Activated CD4-positive, alpha-beta T cell treated with anti-CD3 and anti-CD28 coated beads for 4 hours (primary cell): ENCODE data around the gene EFCAB8.
A peak's percentile ranks its signal among the peaks of the same experiment; 100 is the strongest.
"Not testable (repeated sequence)": the region's sequence is repeated elsewhere in the genome, so short reads cannot be mapped to it uniquely, and the experiment has no call there.

Experiments
- DNase-seq, 2 donors: peaks; one replicate each; pipeline ENCODE4 v3.0.0-alpha.2; 2020

Gene EFCAB8

DNA sequence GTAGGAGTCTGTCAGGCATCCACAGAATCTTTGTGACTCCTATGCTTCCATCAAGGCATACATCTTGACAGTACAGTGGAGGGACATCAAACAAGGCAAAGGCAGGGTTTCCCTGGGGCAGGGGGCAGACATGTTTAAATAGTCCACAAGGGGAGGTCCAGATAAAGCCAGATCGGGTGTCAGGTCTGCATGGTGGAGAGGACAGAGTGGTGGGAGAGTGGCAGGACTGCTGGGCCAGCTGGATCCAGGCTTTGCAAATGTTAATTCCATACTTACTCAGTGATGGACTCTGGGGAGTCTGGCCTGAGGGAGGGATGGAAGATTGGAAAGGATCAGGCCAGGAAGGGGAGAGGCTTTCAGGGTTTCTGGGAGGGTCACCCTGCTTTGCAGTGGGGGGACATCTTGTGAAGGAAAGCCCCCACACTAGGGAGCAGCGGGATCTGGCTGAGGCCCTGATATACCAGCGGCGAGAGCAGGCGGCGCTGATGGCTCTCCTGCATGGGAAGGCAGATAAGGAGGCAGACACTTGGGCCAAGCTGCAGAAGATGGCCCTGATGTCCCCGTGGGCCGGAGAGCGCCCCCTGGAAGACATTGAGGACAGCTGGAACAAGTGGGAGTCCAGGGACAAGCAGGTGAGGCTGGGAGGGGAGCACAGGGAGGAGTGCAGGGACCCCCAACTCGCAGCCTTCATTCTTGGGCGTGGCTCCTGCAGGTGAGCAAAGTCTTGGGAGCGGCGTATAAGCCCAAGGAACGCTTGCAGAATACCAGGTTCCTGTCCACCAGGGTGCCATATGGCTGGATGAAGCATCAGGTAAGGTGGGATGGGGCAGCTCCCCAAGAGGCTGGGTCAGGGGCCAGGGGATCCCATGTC is 100.9 kb downstream of the EFCAB8 start:
- DNase-seq = no peak

- DNase-seq = no peak
These were observed 101.4 kb downstream of the EFCAB8 start for GRCh38 chr20:32960222-32960518.

GRCh38 chr20:32960849-32961731 is 102.4 kb downstream of the EFCAB8 start:
- DNase-seq = no peak

DNA sequence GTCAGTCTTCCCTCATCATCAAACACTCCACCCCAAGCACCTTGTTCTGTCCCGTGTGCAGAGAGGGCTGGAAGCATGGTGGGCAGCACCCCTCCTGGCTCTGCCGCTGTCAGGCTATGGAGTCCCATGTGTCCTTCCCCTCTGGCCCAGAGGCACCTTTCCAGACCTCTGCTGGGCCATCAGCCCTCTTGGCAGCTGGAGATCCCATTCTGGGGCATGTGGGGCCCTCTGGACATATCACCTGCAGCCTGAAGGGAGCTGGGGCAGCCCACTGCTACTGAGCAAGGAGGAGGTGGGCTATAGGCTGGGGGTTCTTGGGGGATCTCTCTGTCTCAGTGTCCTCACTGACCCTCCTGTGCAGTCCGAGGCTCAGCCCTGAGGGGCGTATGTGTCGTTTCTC is 103.3 kb downstream of the EFCAB8 start:
- DNase-seq = no peak

GRCh38 chr20:32962646-32963045 is 103.9 kb downstream of the EFCAB8 start:
- DNase-seq = not testable (repeated sequence)

DNA sequence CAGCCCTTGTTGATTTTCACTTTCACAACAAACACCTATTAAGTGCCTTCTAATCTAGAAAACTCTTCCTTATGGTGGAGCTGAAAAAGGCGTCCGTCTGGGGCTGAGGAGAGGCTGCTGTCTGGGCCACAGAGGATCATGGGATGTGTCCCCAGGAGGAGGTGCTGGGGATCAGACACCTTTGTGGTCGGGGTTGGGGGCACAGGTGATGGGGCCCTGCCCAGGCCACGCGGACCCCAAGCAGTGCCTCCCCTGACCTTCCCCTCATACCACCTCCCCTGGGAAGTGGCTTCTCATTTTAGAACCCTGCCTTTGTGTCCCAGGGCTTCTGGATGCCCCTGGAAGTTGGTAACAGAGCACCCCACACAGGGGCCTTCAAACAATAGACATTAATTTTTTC is 104.5 kb downstream of the EFCAB8 start:
- no peak for DNase-seq

GRCh38 chr20:32964575-32964974 is 105.9 kb downstream of the EFCAB8 start:
- DNase-seq = no peak

GRCh38 chr20:32965115-32965514 is 106.4 kb downstream of the EFCAB8 start:
- DNase-seq = no peak

DNA sequence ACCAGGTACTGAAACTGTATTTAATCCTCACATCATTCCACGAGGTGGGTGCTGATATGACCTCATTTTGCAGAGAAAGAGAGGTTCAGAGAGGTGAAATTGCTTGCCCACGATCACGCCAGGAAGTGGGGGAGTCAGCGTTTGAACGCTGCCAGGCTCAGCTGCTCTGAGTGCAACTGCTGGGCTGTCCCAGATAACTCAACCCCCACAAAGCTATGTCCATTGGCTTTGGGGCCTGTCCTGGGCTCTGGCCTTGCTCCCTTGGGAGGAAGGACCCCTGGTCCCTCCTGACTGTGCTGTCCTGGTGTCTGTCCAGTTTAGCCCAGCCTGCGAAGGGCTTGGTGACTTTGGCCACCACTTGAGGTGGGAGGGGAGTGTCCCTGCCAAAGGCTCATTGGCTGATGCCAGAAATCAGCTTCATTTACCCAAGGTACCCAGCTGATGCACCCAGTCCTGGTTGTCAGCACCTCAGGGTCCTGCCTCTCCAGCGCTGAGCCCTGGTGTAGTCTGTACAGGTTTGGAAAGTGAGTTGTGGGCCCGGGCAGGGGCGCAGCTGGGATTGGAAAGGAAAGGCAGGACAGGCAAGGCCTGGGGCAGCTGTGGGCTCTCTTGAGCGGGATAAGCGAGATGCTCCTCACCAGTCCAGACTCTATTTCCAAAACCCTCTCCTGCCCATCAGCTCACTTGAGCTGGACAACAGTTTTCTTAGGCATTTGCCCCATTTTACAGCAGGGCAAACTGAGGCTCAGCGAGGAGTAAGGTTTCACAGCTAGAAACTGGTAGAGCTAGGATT is 107.1 kb downstream of the EFCAB8 start:
- DNase-seq = peak; percentile 42

- no peak for DNase-seq
These were observed 107.7 kb downstream of the EFCAB8 start for GRCh38 chr20:32966382-32966781.

DNA sequence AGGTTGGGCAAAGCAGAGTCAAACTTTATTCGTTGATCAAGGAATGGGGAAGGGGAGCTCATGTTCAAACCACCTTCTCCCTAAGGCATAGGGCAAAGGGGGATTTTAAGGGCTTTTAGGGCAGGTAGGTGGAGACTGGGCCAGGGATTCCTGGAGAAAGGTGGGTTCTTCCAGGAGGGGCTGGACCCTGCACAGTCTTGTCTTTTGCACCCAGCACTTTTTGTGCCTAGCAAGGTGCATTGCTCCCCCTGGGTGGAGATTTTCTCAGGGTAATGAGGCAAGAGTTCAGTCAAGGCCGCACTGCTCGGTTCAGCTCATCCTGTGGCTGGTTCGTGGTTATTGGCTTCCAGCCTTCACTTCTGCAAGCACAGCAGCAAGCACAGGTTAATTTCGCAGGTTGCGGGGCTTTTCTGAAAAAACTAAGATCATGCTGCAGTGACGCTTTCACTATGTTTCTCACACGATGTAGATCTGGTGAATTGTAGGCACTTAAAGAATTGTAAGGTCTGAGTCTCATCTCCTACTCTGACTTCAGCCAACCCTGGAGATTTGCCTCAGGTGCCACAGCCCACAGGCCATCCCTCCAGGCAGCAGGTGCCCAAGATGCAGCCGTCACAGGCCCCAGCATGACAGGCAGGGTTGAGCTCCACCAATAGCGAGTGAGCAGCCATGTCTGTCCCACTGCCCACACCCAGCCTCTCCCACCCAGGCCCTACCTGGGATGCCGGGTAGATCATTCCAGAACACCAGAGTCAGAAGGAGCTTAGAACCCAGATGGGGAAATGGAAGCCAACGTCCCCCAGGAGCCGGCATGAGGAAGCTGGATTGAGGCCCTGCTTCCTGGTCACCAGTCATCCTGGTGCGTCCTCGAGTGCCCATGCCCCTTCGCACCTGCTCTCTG is 108.4 kb downstream of the EFCAB8 start:
- DNase-seq = peak in 1 of 2 donors; percentile 24

- DNase-seq = peak; percentile 55 to 59
These were observed 109.3 kb downstream of the EFCAB8 start for GRCh38 chr20:32967961-32968457.

DNA sequence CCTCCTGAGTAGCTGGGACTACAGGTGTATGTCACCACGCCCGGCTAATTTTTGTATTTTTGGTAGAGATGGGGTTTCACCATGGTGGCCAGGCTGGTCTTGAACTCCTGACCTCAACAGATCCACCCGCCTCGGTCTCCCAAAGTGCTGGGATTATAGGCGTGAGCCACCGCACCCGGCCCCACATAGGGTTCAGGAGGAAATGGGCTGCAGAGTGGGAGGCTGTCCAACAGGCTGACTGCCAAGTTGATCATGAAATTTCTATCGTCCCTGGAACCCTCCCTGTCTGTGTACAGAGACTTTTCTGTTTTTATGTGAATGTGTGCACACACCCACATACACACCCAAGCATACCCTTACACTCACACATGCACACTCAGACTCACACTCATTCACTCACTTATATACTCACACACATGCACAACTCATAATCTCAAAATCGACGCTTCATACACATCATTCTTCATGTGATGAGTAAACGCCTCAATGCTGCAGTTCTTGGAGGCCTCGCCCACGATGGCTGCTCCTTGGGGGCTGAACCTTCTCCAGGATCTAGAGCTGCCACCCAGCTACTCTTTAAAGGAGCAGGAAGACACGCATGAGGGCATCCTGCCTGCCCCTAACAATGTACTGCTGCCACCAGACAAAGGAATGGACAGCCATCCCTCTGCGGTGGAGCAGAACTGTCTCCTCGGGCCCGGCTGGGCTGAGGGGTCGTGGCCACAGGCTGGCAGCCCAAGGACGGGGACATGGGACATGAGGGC is 109.9 kb downstream of the EFCAB8 start:
- peak; percentile 45 for DNase-seq

DNA sequence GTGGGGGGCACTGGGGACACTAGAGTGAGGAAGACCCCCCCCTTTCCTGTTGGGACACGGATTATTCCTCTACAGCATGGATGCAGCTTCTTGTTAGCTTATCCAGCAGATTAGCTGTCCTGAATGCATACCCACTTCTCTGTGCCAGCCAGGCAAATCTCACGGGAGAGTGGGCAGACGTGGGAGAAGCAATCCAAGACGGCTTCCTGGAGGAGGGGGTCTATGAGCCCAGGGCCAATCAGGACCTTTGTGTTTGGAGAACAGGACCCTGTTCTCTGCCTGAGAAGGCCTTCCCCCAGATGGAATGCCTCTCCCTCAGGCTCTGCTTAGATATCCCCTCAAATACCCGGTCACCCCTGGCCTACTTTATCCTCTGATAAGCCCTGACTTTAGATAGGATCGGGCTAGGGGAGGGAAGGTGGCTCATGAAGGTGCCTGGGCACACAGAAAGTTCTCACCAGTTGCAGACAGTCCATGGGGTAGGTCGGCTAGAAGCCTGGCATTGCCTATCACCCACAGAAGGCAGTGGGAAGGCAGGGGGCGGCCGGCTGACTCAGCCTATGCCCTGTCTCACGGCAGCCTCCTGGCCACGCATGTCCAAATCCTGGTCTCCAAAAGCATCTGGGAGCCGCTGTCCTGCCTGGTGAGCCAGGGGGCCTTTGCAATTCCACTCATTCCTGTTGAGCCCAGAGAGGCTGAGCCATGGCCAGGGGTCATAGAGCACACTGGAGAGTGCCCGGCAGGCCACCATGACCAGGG is 110.8 kb downstream of the EFCAB8 start:
- no peak for DNase-seq

DNA sequence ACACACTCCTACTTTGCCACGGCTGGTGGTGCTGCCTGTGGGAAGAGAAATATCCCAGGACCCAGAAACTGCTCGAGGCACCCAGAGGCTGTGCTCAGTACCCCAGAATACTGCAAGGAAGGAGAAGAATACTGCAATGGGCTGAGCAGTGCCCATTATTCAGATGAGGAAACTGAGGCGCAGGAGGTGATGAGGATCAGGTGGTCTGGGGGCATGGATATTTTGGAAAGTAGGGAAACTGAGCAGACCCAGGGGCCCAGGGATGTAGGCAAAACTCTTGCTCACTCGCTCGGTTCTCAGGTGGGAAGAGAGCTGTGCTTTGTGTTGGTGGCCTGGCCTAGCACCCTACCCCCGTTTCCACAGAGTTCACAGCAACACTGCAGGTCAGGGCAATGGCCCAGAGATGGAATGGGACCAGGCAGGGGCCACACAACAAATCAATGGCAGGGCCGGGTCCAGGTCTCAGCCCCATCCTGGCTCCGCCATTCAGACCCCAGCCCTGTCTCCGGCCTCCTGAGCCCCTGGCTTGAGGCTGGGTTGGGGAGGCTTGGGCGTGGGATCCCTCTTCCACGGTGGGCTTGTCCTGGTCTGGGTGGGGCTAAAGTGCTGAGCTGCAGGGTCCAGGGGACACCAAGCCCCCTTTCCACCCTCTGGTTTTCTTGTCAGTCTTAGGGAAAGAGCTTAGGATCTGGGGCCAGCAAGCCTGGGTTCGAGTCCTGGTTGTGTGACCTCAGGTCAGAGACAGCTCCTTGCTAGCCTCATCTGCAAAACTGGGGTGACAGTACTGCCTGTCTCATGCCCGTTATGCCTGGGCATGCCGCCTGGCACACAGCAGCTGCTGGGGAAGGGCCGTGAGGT is 111.6 kb downstream of the EFCAB8 start:
- DNase-seq = no peak

- DNase-seq = no peak
These were observed 112.2 kb downstream of the EFCAB8 start for GRCh38 chr20:32970973-32971300.

DNA sequence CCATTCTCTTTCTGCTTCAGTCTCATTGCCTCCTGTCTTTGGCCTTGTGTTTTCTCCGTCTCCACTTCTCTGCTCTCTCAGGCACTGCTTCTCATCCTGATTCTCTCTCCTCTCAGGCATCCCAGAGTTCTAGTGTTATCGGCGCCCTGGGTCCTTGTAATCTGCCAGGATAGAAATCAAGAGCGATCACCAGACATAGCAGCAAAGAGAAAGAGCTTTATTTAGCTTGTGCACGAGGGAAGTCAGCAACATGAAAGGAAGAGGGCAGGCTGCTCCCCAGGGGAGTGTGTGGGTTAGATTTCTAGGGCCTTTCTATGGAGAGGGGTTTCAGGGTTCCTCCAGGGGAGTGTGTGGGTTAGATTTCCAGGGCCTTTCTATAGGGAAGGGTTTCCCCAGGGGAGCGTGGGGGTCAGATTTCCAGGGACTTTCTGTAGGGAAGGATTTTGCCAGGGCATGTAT is 113.0 kb downstream of the EFCAB8 start:
- DNase-seq = peak in 1 of 2 donors; percentile 39

- DNase-seq = peak; percentile 79 to 83
These were observed 113.7 kb downstream of the EFCAB8 start for GRCh38 chr20:32972181-32973076.
